Endodermal cell (in vitro differentiated cells): ENCODE results near the gene RCN1. TPM values are rescaled to one million over a fixed set of nuclear protein-coding genes. Genes with fewer than 3 reads are reported as not detected.

Source experiments
- DNase-seq: peaks from one replicate; pipeline ENCODE4 v3.0.0-alpha.2; 2017
- H3K27ac ChIP-seq: 2 replicates; pipeline ENCODE4 v1.5.1; 2013; ENCODE audit warnings: mild to moderate bottlenecking, low read depth, low read length, moderate library complexity
- H3K27me3 ChIP-seq: 2 replicates; pipeline ENCODE4 v1.6.1; 2013; ENCODE audit warnings: mild to moderate bottlenecking, low read length, moderate library complexity; ENCODE audit not compliant: insufficient read depth, control insufficient read depth, poor library complexity, severe bottlenecking
- H3K36me3 ChIP-seq: 2 replicates; pipeline ENCODE4 v1.7.0; 2013; ENCODE audit warnings: mild to moderate bottlenecking, low read length, moderate library complexity; ENCODE audit not compliant: control insufficient read depth, insufficient read depth
- H3K4me1 ChIP-seq: one replicate; pipeline ENCODE4 v1.7.0; 2013; ENCODE audit warnings: low read length; ENCODE audit not compliant: control insufficient read depth, insufficient read depth
- H3K4me3 ChIP-seq: 2 replicates; pipeline ENCODE4 v1.5.1; 2013; ENCODE audit warnings: mild to moderate bottlenecking, low read length, moderate library complexity
- H3K9ac ChIP-seq: 2 replicates; pipeline ENCODE4 v1.6.1; 2013; ENCODE audit warnings: mild to moderate bottlenecking, low read length, moderate library complexity; ENCODE audit not compliant: poor library complexity, severe bottlenecking; ENCODE audit errors: extremely low read depth
- H3K9me3 ChIP-seq: 2 replicates; pipeline ENCODE4 v1.6.1; 2013; ENCODE audit warnings: mild to moderate bottlenecking, low read length, moderate library complexity; ENCODE audit not compliant: control insufficient read depth
- H3K27ac Mint-ChIP-seq: 2 replicates; pipeline ENCODE4 v1.8.0; 2020; ENCODE audit warnings: mixed read lengths
- H3K27me3 Mint-ChIP-seq: 2 replicates; pipeline ENCODE4 v1.8.0; 2021; ENCODE audit warnings: mild to moderate bottlenecking, mixed read lengths; ENCODE audit not compliant: insufficient read depth
- H3K36me3 Mint-ChIP-seq: 2 replicates; pipeline ENCODE4 v1.8.0; 2020; ENCODE audit warnings: low read depth, mixed read lengths
- H3K4me1 Mint-ChIP-seq: 2 replicates; pipeline ENCODE4 v1.8.0; 2020; ENCODE audit warnings: mixed read lengths
- H3K4me3 Mint-ChIP-seq: 2 replicates; pipeline ENCODE4 v1.8.0; 2020; ENCODE audit warnings: mild to moderate bottlenecking, moderate library complexity, mixed read lengths
- H3K9me3 Mint-ChIP-seq: 2 replicates; pipeline ENCODE4 v1.8.0; 2020; ENCODE audit warnings: mild to moderate bottlenecking, mixed read lengths
- WGBS, 2 experiments: methylation state at CpG; one replicate each; pipeline versions ENCODE4 v1.1.5 to v1.1.7; 2013; ENCODE audit warnings: missing lambda C conversion rate in 2 of 2, mixed read lengths in 1 of 2; ENCODE audit not compliant: insufficient coverage in 1 of 2, insufficient read length in 1 of 2; 5-methylcytosine and 5-hydroxymethylcytosine counted together
- total RNA-seq, 2 donors: library from RNA; stranded (reverse); fragmentation: NEBNext Ultra II Directional in 1 of 2; extraction: Animal tissue kit (Norgen Biotek cat#: 25700) in 1 of 2; gene quantifications; 2 replicates in 1 of 2; 3 replicates in 1 of 2; pipeline ENCODE4 v1.2.1, GENCODE V29; 2021
- TF ChIP-seq, protein P1 (sequence below): fragments of 200-600 bp; sonication (generic); conservative IDR thresholded peaks from 2 replicates; pipeline ENCODE4 v1.5.0; 2021; ENCODE audit warnings: antibody characterized with exemption, mild to moderate bottlenecking

RCN1 gene
- total RNA-seq, 2 donors from 2014 or later: 99.5 to 136 TPM

GRCh38 chr11:32094923-32095322, 4.0 kb downstream of the RCN1 start:
- H3K4me3 ChIP-seq: no peak overlapping the region
- Mint-ChIP-seq H3K4me3 (no peak overlapping the region), H3K9me3 (no peaks in the 10 kb centered on the region), H3K27ac (no peak overlapping the region), H3K36me3 (peaks cover 47% of the 10 kb centered on the region), H3K4me1 (peaks cover 28% of the 10 kb centered on the region), H3K27me3 (no peaks in the 10 kb centered on the region)
- peaks cover 27% of the 10 kb centered on the region for H3K36me3 ChIP-seq
- WGBS, 2 experiments: 100% methylated on average over 1 of the region's 1 CpG; no CpG with 5 or more reads in 1 of the 2 experiments
- H3K27ac ChIP-seq: no peak overlapping the region
- no peaks in the 10 kb centered on the region for H3K27me3 ChIP-seq
- H3K9ac ChIP-seq: no peak overlapping the region
- no peak for DNase-seq
- H3K9me3 ChIP-seq: no peaks in the 10 kb centered on the region
- no peaks in the 10 kb centered on the region for H3K4me1 ChIP-seq
- TF ChIP-seq, protein P1, sequence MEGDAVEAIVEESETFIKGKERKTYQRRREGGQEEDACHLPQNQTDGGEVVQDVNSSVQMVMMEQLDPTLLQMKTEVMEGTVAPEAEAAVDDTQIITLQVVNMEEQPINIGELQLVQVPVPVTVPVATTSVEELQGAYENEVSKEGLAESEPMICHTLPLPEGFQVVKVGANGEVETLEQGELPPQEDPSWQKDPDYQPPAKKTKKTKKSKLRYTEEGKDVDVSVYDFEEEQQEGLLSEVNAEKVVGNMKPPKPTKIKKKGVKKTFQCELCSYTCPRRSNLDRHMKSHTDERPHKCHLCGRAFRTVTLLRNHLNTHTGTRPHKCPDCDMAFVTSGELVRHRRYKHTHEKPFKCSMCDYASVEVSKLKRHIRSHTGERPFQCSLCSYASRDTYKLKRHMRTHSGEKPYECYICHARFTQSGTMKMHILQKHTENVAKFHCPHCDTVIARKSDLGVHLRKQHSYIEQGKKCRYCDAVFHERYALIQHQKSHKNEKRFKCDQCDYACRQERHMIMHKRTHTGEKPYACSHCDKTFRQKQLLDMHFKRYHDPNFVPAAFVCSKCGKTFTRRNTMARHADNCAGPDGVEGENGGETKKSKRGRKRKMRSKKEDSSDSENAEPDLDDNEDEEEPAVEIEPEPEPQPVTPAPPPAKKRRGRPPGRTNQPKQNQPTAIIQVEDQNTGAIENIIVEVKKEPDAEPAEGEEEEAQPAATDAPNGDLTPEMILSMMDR: no peak

GRCh38 chr11:32098142-32098903, 7.4 kb downstream of the RCN1 start:
- Mint-ChIP-seq H3K27me3 (no peaks in the 10 kb centered on the region), H3K4me1 (peaks cover 18% of the 10 kb centered on the region), H3K27ac (no peak overlapping the region), H3K4me3 (no peak overlapping the region), H3K9me3 (no peaks in the 10 kb centered on the region), H3K36me3 (peaks cover 80% of the 10 kb centered on the region)
- Histone ChIP-seq H3K9me3 (no peaks in the 10 kb centered on the region), H3K27me3 (no peaks in the 10 kb centered on the region), H3K4me3 (no peak overlapping the region), H3K27ac (no peak overlapping the region), H3K9ac (no peak overlapping the region), H3K36me3 (peaks cover 57% of the 10 kb centered on the region), H3K4me1 (peaks cover 5% of the 10 kb centered on the region)
- no peak for DNase-seq
- TF ChIP-seq, protein P1: no peak
- 92 to 94% methylated on average over 8 of the region's 8 CpGs for WGBS, 2 experiments

- H3K27ac ChIP-seq: no peak overlapping the region
- no peaks in the 10 kb centered on the region for H3K9me3 Mint-ChIP-seq
- no peak overlapping the region for H3K4me3 ChIP-seq
- no peak overlapping the region for H3K9ac ChIP-seq
- no peak overlapping the region for H3K4me3 Mint-ChIP-seq
- 90 to 96% methylated on average over 4 of the region's 4 CpGs for WGBS, 2 experiments
- H3K27me3 Mint-ChIP-seq: no peaks in the 10 kb centered on the region
- peaks cover 14% of the 10 kb centered on the region for H3K4me1 Mint-ChIP-seq
- H3K36me3 ChIP-seq: peaks cover 57% of the 10 kb centered on the region
- H3K4me1 ChIP-seq: peaks cover 9% of the 10 kb centered on the region
- no peaks in the 10 kb centered on the region for H3K27me3 ChIP-seq
- H3K36me3 Mint-ChIP-seq: peaks cover 85% of the 10 kb centered on the region
- TF ChIP-seq, protein P1: no peak
- H3K27ac Mint-ChIP-seq: no peak overlapping the region
- DNase-seq: no peak
- H3K9me3 ChIP-seq: no peaks in the 10 kb centered on the region
These were observed 8.6 kb downstream of the RCN1 start for GRCh38 chr11:32099516-32099915.
